ENCODE data around the gene TLR2. TPM values are rescaled to one million over a fixed set of nuclear protein-coding genes. Genes with fewer than 3 reads are reported as not detected.

TLR2 gene
- total RNA-seq, 4 donors from 2014 or later: 5.3 to 26.9 (median 17.3) TPM

Other genes with a start within 250 kb of the TLR2 start
- gene TMEM131L, start 217.9 kb upstream of the TLR2 start, total RNA-seq: 10 to 100 TPM in 3 of 4 donors, 1 to 10 TPM in 1; 9.2 to 14.7 (median 12.4) TPM
- gene RNF175, start 75.7 kb downstream of the TLR2 start, total RNA-seq: under 1 TPM in 1 of 4 donors, not detected in 3; 0.76 TPM
- 100 to 1,000 TPM in 1 of 4 donors, 10 to 100 TPM in 1, 1 to 10 TPM in 2; 2.2 to 104 (median 13.3) TPM for gene SFRP2, start 104.8 kb downstream of the TLR2 start, total RNA-seq

Data from esophagus squamous epithelium (tissue), 4 donors.